HG02678 (cell line): ENCODE measurements around the gene ZNF646.

Experiments
- ATAC-seq: cut with Tn5 transposase; IDR thresholded peaks from one replicate; pipeline ENCODE4 v1.9.1; 2021; ENCODE audit warnings: mild to moderate bottlenecking, moderate library complexity; ENCODE audit not compliant: unreplicated experiment

The ZNF646 gene

GRCh38 chr16:31073970-31074813 lies at the start of gene ZNF646, which contains the start of gene ZNF668:
ZNF646 (plus strand) TSS chr16:31074422; CDS start chr16:31076325, 1,903 bp downstream.
ZNF668 (minus strand) TSS chr16:31074240; CDS start chr16:31064459, 9,781 bp downstream.
- peak; percentile 72 for ATAC-seq

- ATAC-seq, result no peak
Measured at GRCh38 chr16:31025339-31025738, 48.9 kb upstream of the ZNF646 start.

GRCh38 chr16:31029272-31029671 lies 45.0 kb upstream of the ZNF646 start:
- ATAC-seq, result no peak

GRCh38 chr16:31031276-31031675 lies 42.9 kb upstream of the ZNF646 start:
- no peak for ATAC-seq

GRCh38 chr16:31032736-31033708 lies 41.2 kb upstream of the ZNF646 start, which contains the start of gene STX4:
STX4 (plus strand) TSS chr16:31033558; CDS start chr16:31033806, 248 bp downstream.
- peak; percentile 77 for ATAC-seq

- peak; percentile 43 for ATAC-seq
Measured at GRCh38 chr16:31033709-31034492, 40.3 kb upstream of the ZNF646 start.

- no peak for ATAC-seq
Measured at GRCh38 chr16:31036691-31037090, 37.5 kb upstream of the ZNF646 start.

- no peak for ATAC-seq
Measured at GRCh38 chr16:31038993-31039392, 35.2 kb upstream of the ZNF646 start.

GRCh38 chr16:31042866-31043265 lies 31.4 kb upstream of the ZNF646 start:
- ATAC-seq, result no peak

GRCh38 chr16:31043352-31043751 lies 30.9 kb upstream of the ZNF646 start:
- ATAC-seq, result no peak

GRCh38 chr16:31043898-31044481 lies 30.2 kb upstream of the ZNF646 start:
- ATAC-seq, result no peak

- no peak for ATAC-seq
Measured at GRCh38 chr16:31050280-31051030, 23.8 kb upstream of the ZNF646 start.

- ATAC-seq, result no peak
Measured at GRCh38 chr16:31052114-31052513, 22.1 kb upstream of the ZNF646 start.

GRCh38 chr16:31055613-31056012 lies 18.6 kb upstream of the ZNF646 start:
- ATAC-seq, result no peak

- ATAC-seq, result no peak
Measured at GRCh38 chr16:31061126-31061812, 13.0 kb upstream of the ZNF646 start.

GRCh38 chr16:31061813-31062440 lies 12.3 kb upstream of the ZNF646 start:
- ATAC-seq, result no peak

GRCh38 chr16:31063495-31063842 lies 10.8 kb upstream of the ZNF646 start:
- ATAC-seq, result no peak

GRCh38 chr16:31063843-31064611 lies 10.2 kb upstream of the ZNF646 start:
- no peak for ATAC-seq
